Hematopoietic multipotent progenitor cell treated with erythropoietin and hydrocortisone succinate and interleukin-3 and kit ligand, for 4 days (in vitro differentiated cells): ENCODE data around the gene THADA.
A peak's percentile ranks its signal among the peaks of the same experiment; 100 is the strongest.

Experiments
- DNase-seq: peaks from one replicate; pipeline ENCODE4 v3.0.0-alpha.2; 2015

The THADA gene

GRCh38 chr2:43269074-43269572, 326.7 kb downstream of the THADA start:
- DNase-seq: peak; percentile 23

- no peak for DNase-seq
Measured at GRCh38 chr2:43268066-43268953, 327.5 kb downstream of the THADA start.

- DNase-seq: no peak
Measured at GRCh38 chr2:43267381-43267780, 328.5 kb downstream of the THADA start.

- peak; percentile 78 for DNase-seq
Measured at GRCh38 chr2:43266711-43267111, 329.1 kb downstream of the THADA start.

GRCh38 chr2:43265421-43265820, 330.4 kb downstream of the THADA start:
- no peak for DNase-seq

GRCh38 chr2:43265001-43265400, 330.8 kb downstream of the THADA start:
- no peak for DNase-seq

- DNase-seq: no peak
Measured at GRCh38 chr2:43262951-43263350, 332.9 kb downstream of the THADA start.

- no peak for DNase-seq
Measured at GRCh38 chr2:43262239-43262638, 333.6 kb downstream of the THADA start.

- DNase-seq: no peak
Measured at GRCh38 chr2:43259512-43259911, 336.3 kb downstream of the THADA start.

- no peak for DNase-seq
Measured at GRCh38 chr2:43258547-43259156, 337.2 kb downstream of the THADA start.

- no peak for DNase-seq
Measured at GRCh38 chr2:43255296-43255910, 340.4 kb downstream of the THADA start.

GRCh38 chr2:43254331-43254730, 341.5 kb downstream of the THADA start:
- no peak for DNase-seq

- DNase-seq: no peak
Measured at GRCh38 chr2:43251171-43251731, 344.6 kb downstream of the THADA start.

GRCh38 chr2:43250015-43250414, 345.8 kb downstream of the THADA start:
- DNase-seq: no peak

GRCh38 chr2:43248621-43249020, 347.2 kb downstream of the THADA start:
- no peak for DNase-seq

GRCh38 chr2:43246641-43247040, 349.2 kb downstream of the THADA start:
- no peak for DNase-seq

GRCh38 chr2:43241558-43241957, 354.3 kb downstream of the THADA start:
- no peak for DNase-seq

GRCh38 chr2:43240766-43241150, 355.1 kb downstream of the THADA start:
- no peak for DNase-seq

GRCh38 chr2:43239981-43240765, 355.7 kb downstream of the THADA start:
- DNase-seq: peak; percentile 46

GRCh38 chr2:43238813-43239212, 357.0 kb downstream of the THADA start:
- no peak for DNase-seq

- no peak for DNase-seq
Measured at GRCh38 chr2:43238176-43238575, 357.7 kb downstream of the THADA start.
